Esophagus muscularis mucosa (tissue), 3 donors: ENCODE results near the gene CEMIP2.

Experiments used
- POLR2A ChIP-seq: fragments of 450-650 bp; IDR thresholded peaks from one replicate; pipeline ENCODE4 v1.6.1; 2017; ENCODE audit warnings: antibody characterized with exemption, moderate library complexity, mild to moderate bottlenecking, low read depth
- TF ChIP-seq, protein P1 (sequence below), 3 experiments: fragments of 200-600 bp in 2 of 3; fragments of 450-650 bp in 1 of 3; sonication (generic) in 2 of 3; IDR thresholded peaks; one replicate each; pipeline ENCODE4 v1.5.1; 2017 to 2019; ENCODE audit warnings: antibody characterized with exemption in 3 of 3, mild to moderate bottlenecking in 2 of 3, moderate library complexity in 1 of 3

DNA sequence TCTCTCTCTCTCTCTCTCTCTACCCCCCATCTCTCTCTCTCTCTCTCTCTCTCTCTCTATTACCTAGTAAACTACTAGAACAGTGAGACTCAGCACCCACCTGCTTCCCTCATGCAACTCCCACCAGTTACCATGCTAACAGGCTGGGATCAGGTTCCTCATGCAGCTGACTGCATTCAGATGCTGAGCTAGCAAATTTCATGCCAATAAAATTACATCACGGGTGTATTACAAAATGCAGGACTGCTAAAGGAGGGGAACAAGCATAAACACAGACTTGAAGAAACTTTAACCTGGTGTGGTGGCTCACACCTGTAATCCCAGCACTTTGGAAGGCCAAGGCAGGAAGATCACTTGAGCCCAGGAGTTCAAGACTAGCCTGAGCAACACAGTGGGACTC lies 76.0 kb downstream of the CEMIP2 start:
- TF ChIP-seq, protein P1, sequence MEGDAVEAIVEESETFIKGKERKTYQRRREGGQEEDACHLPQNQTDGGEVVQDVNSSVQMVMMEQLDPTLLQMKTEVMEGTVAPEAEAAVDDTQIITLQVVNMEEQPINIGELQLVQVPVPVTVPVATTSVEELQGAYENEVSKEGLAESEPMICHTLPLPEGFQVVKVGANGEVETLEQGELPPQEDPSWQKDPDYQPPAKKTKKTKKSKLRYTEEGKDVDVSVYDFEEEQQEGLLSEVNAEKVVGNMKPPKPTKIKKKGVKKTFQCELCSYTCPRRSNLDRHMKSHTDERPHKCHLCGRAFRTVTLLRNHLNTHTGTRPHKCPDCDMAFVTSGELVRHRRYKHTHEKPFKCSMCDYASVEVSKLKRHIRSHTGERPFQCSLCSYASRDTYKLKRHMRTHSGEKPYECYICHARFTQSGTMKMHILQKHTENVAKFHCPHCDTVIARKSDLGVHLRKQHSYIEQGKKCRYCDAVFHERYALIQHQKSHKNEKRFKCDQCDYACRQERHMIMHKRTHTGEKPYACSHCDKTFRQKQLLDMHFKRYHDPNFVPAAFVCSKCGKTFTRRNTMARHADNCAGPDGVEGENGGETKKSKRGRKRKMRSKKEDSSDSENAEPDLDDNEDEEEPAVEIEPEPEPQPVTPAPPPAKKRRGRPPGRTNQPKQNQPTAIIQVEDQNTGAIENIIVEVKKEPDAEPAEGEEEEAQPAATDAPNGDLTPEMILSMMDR (IDR thresholded peaks at IDR 0.05) = no peak
- TF ChIP-seq POLR2A = no peak
